Skeletal muscle satellite cell (primary cell): ENCODE measurements around the gene SCNN1A. TPM values are rescaled to one million over a fixed set of nuclear protein-coding genes. Genes with fewer than 3 reads are reported as not detected.
A peak's percentile ranks its signal among the peaks of the same experiment; 100 is the strongest.

Experiments used
- H3K27me3 ChIP-seq: 2 replicates; pipeline ENCODE4 v1.7.0; 2013; ENCODE audit warnings: low read length; ENCODE audit not compliant: control insufficient read depth, insufficient read depth
- H3K36me3 ChIP-seq: 2 replicates; pipeline ENCODE4 v1.7.0; 2013; ENCODE audit warnings: mild to moderate bottlenecking, control low read depth, low read length; ENCODE audit not compliant: insufficient read depth
- H3K4me1 ChIP-seq: 2 replicates; pipeline ENCODE4 v1.7.0; 2013; ENCODE audit warnings: low read length; ENCODE audit not compliant: control insufficient read depth, insufficient read depth
- H3K4me2 ChIP-seq: 2 replicates; pipeline ENCODE4 v1.7.0; 2013; ENCODE audit warnings: mild to moderate bottlenecking, low read length
- H3K4me3 ChIP-seq: 2 replicates; pipeline ENCODE4 v1.7.0; 2013; ENCODE audit warnings: low read length
- H3K9ac ChIP-seq: 2 replicates; pipeline ENCODE4 v1.7.0; 2013; ENCODE audit warnings: mild to moderate bottlenecking, low read depth, low read length, moderate library complexity
- H3K9me3 ChIP-seq: replicated peaks from 2 replicates; pipeline ENCODE4 v1.7.0; 2013; ENCODE audit warnings: mild to moderate bottlenecking, control low read depth, low read length
- total RNA-seq: library from RNA; depleted of rRNA; stranded (reverse); fragments of >200 nt; gene quantifications from 2 replicates; pipeline ENCODE4 v1.2.3, GENCODE V29; 2012; rRNA removed

The SCNN1A gene
- total RNA-seq = 0.87 and 1.3 TPM in 2 replicates

- peaks cover 67% of the 10 kb centered on the region for H3K4me1 ChIP-seq
- H3K9ac ChIP-seq = peak within 1 kb of the TSS; percentile 79
- H3K4me2 ChIP-seq = peak within 1 kb of the TSS; percentile 62
- peak within 1 kb of the TSS; percentile 13 for H3K4me3 ChIP-seq
- H3K9me3 ChIP-seq = no peaks in the 10 kb centered on the region
- no peaks in the 10 kb centered on the region for H3K27me3 ChIP-seq
- H3K36me3 ChIP-seq = no peaks in the 10 kb centered on the region
Observed at GRCh38 chr12:6375269-6376078, at the start of gene SCNN1A. Gene SCNN1A (minus strand): TSS chr12:6375563. CDS start chr12:6374783, 780 bp downstream.

DNA sequence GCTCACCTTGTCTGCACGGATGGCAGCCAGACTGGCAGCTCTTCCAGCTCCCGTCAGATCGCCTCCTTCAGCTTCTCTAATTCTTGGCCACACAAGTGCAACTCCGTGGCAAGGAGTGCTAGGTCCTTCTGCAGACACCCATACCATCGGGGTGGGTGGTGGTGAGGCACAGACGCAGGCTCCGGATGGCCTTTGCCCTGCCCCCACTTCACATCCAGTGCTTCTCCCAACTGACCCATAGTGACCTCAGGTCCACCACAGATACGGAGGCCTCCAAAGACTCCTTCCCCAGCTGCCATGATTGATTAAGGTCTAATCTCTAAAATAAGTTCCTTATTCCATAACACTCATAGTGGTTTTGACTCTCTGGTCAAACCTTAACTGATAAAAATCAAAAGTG lies 49.5 kb upstream of the SCNN1A start:
- Histone ChIP-seq H3K27me3 (no peaks in the 10 kb centered on the region), H3K36me3 (no peaks in the 10 kb centered on the region), H3K9ac (no peak overlapping the region), H3K4me1 (peaks cover 3% of the 10 kb centered on the region), H3K4me3 (no peak overlapping the region), H3K4me2 (no peak overlapping the region), H3K9me3 (no peaks in the 10 kb centered on the region)

GRCh38 chr12:6424008-6424347 lies 48.6 kb upstream of the SCNN1A start:
- H3K4me3 ChIP-seq = no peak overlapping the region
- no peaks in the 10 kb centered on the region for H3K4me1 ChIP-seq
- no peaks in the 10 kb centered on the region for H3K9me3 ChIP-seq
- no peaks in the 10 kb centered on the region for H3K27me3 ChIP-seq
- no peaks in the 10 kb centered on the region for H3K36me3 ChIP-seq
- H3K4me2 ChIP-seq = no peak overlapping the region
- H3K9ac ChIP-seq = no peak overlapping the region

DNA sequence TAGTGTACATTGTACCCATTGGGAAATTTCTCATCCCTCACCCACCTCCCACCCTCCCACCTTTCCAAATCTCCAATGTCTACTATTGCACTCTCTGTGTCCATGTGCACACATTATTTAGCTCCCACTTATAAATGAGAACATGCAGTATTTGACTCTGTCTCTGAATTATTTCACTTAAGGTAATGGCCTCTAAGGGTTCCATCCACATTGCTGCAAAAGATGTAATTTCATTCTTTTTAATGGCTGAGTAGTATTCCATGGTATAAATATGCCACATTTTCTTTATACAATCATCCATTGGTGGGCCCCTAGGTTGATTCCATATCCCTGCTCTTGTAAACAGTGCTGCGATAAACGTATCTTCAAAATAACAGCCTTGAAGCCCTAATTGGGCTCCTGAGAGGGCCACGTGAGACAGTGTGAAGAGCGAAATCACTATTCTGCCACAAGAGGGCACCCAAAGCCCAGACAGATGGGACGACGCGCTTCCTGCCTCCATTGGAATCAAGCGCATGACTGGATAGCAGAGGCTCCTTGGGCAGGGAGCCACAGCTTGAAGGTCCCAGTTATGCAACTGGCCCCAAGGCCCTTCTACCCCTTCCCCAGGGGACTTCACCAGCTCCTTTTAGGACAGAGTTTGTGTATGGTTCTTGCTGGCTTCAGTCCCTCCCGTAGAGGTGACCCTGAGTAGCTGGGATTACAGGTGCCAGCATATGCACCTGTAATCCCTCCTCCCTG lies 48.1 kb upstream of the SCNN1A start:
- Histone ChIP-seq H3K9me3 (no peaks in the 10 kb centered on the region), H3K9ac (no peak overlapping the region), H3K27me3 (no peaks in the 10 kb centered on the region), H3K4me2 (no peak overlapping the region), H3K36me3 (no peaks in the 10 kb centered on the region), H3K4me1 (no peaks in the 10 kb centered on the region), H3K4me3 (no peak overlapping the region)

GRCh38 chr12:6420364-6420763 lies 45.0 kb upstream of the SCNN1A start:
- H3K9ac ChIP-seq = no peak overlapping the region
- H3K27me3 ChIP-seq = no peaks in the 10 kb centered on the region
- H3K4me1 ChIP-seq = no peaks in the 10 kb centered on the region
- H3K4me3 ChIP-seq = no peak overlapping the region
- no peaks in the 10 kb centered on the region for H3K9me3 ChIP-seq
- no peaks in the 10 kb centered on the region for H3K36me3 ChIP-seq
- no peak overlapping the region for H3K4me2 ChIP-seq

GRCh38 chr12:6418796-6419195 lies 43.4 kb upstream of the SCNN1A start:
- Histone ChIP-seq H3K9me3 (no peaks in the 10 kb centered on the region), H3K27me3 (no peaks in the 10 kb centered on the region), H3K4me3 (no peak overlapping the region), H3K4me1 (no peaks in the 10 kb centered on the region), H3K9ac (no peak overlapping the region), H3K36me3 (no peaks in the 10 kb centered on the region), H3K4me2 (no peak overlapping the region)

DNA sequence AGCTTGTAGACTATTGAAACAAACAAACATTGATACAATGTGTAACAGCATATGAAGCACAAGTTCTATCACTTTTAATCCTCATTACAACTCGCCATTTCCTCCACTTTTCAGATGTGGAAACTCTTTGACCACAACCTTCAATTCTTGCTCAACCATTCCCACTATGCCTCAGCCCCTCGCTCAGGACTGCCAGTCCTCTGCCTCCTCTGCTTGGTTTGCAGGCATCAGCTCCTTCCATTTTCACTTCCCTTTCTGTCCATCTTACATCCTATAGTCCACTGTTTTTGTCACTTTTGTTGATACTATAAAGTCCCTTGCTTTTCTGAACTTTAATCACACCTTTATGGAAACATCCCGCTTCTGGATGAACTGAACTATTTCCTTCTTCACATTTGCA lies 41.2 kb upstream of the SCNN1A start:
- Histone ChIP-seq H3K9ac (no peak overlapping the region), H3K36me3 (no peaks in the 10 kb centered on the region), H3K4me2 (no peak overlapping the region), H3K4me3 (no peak overlapping the region), H3K4me1 (no peaks in the 10 kb centered on the region), H3K9me3 (no peaks in the 10 kb centered on the region), H3K27me3 (no peaks in the 10 kb centered on the region)

DNA sequence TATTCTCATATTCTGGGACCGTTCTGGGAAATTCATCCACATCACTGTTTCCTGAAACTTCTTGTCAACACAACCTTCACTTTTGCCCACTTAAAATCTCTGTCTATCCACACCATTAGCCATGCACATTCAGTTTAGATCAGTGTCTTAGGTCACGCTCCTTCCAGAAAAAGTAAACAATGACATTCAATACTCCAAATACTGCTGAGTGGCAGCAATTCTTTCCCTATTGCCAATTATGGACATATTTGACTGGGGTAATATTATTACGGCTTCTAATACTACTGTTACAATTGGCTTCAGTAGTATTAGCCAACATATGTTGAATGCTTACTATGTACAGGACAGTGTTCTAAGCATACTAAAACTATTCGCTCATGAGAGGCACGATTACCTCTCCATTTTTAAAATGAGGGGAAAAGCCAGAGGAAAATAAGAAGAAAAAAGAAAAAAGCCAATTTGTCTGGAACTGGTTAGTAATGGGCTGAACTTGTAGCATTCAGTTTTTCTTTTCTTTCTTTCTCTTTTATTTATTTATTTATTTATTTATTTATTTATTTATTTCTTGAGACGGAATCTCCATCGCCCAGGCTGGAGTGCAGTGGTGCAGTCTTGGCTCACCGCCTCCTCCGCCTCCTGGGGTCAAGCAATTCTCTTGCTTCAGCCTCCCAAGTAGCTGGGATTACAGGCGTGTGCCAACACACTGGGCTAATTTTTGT lies 32.0 kb upstream of the SCNN1A start:
- Histone ChIP-seq H3K36me3 (peaks cover 3% of the 10 kb centered on the region), H3K4me3 (no peak overlapping the region), H3K4me2 (no peak overlapping the region), H3K27me3 (no peaks in the 10 kb centered on the region), H3K9me3 (no peaks in the 10 kb centered on the region), H3K4me1 (no peaks in the 10 kb centered on the region), H3K9ac (no peak overlapping the region)

DNA sequence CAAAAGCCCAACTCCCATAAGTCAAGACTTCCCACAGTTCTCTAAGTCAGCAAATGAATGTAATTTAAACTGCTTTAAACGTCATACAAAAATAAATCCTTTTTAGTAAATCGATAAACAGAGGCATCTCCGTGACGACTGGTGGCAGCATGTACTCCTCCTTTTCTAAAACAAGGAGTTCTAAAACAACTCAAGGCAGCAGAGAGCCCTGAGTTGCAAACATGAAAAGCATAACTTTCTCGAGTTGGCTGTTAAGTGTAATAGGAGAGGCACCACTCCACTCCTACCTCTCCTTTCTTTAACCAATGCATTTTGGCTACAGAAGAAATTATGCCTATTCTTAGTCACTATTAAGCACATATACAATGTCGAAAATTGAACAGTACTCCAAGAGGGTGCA lies 30.6 kb upstream of the SCNN1A start:
- H3K4me3 ChIP-seq = no peak overlapping the region
- H3K4me1 ChIP-seq = no peaks in the 10 kb centered on the region
- H3K9ac ChIP-seq = no peak overlapping the region
- no peak overlapping the region for H3K4me2 ChIP-seq
- H3K27me3 ChIP-seq = no peaks in the 10 kb centered on the region
- no peaks in the 10 kb centered on the region for H3K9me3 ChIP-seq
- peaks cover 3% of the 10 kb centered on the region for H3K36me3 ChIP-seq

- Histone ChIP-seq H3K36me3 (peaks cover 8% of the 10 kb centered on the region), H3K27me3 (no peaks in the 10 kb centered on the region), H3K4me1 (no peaks in the 10 kb centered on the region), H3K9ac (no peak overlapping the region), H3K4me2 (no peak overlapping the region), H3K4me3 (no peak overlapping the region), H3K9me3 (no peaks in the 10 kb centered on the region)
Observed at GRCh38 chr12:6404390-6404789, 29.0 kb upstream of the SCNN1A start.

DNA sequence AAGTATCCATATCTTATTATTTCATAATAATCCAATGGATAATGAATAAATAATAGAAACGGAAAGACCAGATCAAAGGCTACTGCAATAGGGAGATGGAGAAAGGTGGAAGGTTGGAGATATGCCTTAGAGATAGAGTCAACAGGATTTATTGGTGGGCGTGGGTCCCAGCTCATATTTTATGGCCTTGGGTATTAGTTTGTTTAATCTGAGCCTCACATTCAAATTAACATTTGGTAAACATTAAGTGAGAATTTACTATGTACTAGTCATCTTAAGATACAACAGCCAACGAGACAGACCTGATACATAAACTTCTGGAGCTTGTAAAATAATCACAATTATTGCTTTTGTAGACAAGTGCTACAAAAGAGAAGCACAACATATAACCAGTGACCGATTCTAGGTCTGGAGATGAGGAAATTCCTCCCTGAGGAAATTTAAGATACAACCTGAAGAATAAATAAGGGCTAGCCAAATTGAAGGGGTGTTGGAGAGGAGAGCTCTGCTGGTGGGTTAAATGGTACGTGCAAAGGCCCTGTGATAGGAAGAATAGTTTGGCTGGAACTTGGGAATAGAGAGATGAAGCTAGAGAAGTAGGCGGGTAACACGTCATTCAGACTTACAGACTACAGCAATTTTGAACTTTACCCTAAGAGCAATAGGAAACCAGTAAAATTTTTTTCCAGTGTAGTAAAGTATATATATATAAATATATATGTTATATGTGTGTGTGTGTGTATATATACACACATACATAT lies 24.7 kb upstream of the SCNN1A start:
- Histone ChIP-seq H3K36me3 (peaks cover 8% of the 10 kb centered on the region), H3K4me1 (no peaks in the 10 kb centered on the region)

More for the DNA sequence above, 24.7 kb upstream of the SCNN1A start:
- Histone ChIP-seq H3K4me2 (no peak overlapping the region), H3K9me3 (no peaks in the 10 kb centered on the region), H3K9ac (no peak overlapping the region), H3K27me3 (no peaks in the 10 kb centered on the region), H3K4me3 (no peak overlapping the region)
